Measurements from ENCODE around the gene APRT.
A peak's percentile ranks its signal among the peaks of the same experiment; 100 is the strongest.

APRT gene

GRCh38 chr16:88770461-88771293 lies 41.1 kb downstream of the APRT start:
- DNase-seq: peak; percentile 97 to 99

- DNase-seq: peak in 1 of 2 experiments; percentile 67
Measured at GRCh38 chr16:88769617-88770460, 41.9 kb downstream of the APRT start.

GRCh38 chr16:88768071-88768783 lies 43.5 kb downstream of the APRT start:
- peak; percentile 99 for DNase-seq

- DNase-seq: peak; percentile 75 to 77
Measured at GRCh38 chr16:88767546-88768070, 44.1 kb downstream of the APRT start.

- DNase-seq: no peak
Measured at GRCh38 chr16:88766975-88767374, 44.8 kb downstream of the APRT start.

GRCh38 chr16:88764913-88765349 lies 46.8 kb downstream of the APRT start:
- no peak for DNase-seq

- DNase-seq: no peak
Measured at GRCh38 chr16:88764080-88764479, 47.6 kb downstream of the APRT start.

GRCh38 chr16:88763502-88764053 lies 48.1 kb downstream of the APRT start:
- DNase-seq: no peak

- DNase-seq: no peak
Measured at GRCh38 chr16:88762941-88763340, 48.8 kb downstream of the APRT start.

- no peak for DNase-seq
Measured at GRCh38 chr16:88762258-88762870, 49.4 kb downstream of the APRT start.

- DNase-seq: no peak
Measured at GRCh38 chr16:88761830-88762229, 49.9 kb downstream of the APRT start.

GRCh38 chr16:88761143-88761534 lies 50.6 kb downstream of the APRT start:
- no peak for DNase-seq

GRCh38 chr16:88760424-88761142 lies 51.1 kb downstream of the APRT start:
- DNase-seq: no peak

GRCh38 chr16:88759976-88760350 lies 51.8 kb downstream of the APRT start:
- no peak for DNase-seq
